DMS153 treated with DMSO at 0.1 percent for 48 hours (cell line): ENCODE data around the gene KLHL20.
"Not testable (repeated sequence)": the region's sequence is repeated elsewhere in the genome, so short reads cannot be mapped to it uniquely, and the experiment has no call there.

Source experiments
- DNase-seq: peaks from one replicate; lab custom pipeline; 2025; ENCODE audit not compliant: unreplicated experiment; lab: John Stamatoyannopoulos, UW

Gene KLHL20

GRCh38 chr1:173744651-173745050 lies 29.9 kb downstream of the KLHL20 start:
- DNase-seq, result no peak

GRCh38 chr1:173749137-173749536 lies 34.4 kb downstream of the KLHL20 start:
- DNase-seq, result no peak

- DNase-seq, result no peak
Measured at GRCh38 chr1:173753830-173754229, 39.0 kb downstream of the KLHL20 start.

- no peak for DNase-seq
Measured at GRCh38 chr1:173757666-173758065, 42.9 kb downstream of the KLHL20 start.

- no peak for DNase-seq
Measured at GRCh38 chr1:173758110-173758509, 43.3 kb downstream of the KLHL20 start.

- no peak for DNase-seq
Measured at GRCh38 chr1:173758980-173759379, 44.2 kb downstream of the KLHL20 start.

GRCh38 chr1:173764331-173764730 lies 49.5 kb downstream of the KLHL20 start:
- not testable (repeated sequence) for DNase-seq

- no peak for DNase-seq
Measured at GRCh38 chr1:173768206-173768605, 53.4 kb downstream of the KLHL20 start.

GRCh38 chr1:173768827-173769226 lies 54.0 kb downstream of the KLHL20 start:
- DNase-seq, result no peak

- DNase-seq, result not testable (repeated sequence)
Measured at GRCh38 chr1:173770330-173770729, 55.5 kb downstream of the KLHL20 start.

- DNase-seq, result no peak
Measured at GRCh38 chr1:173771560-173771959, 56.8 kb downstream of the KLHL20 start.

- DNase-seq, result no peak
Measured at GRCh38 chr1:173775578-173776226, 60.9 kb downstream of the KLHL20 start.

GRCh38 chr1:173779936-173780335 lies 65.2 kb downstream of the KLHL20 start:
- no peak for DNase-seq

GRCh38 chr1:173784997-173785396 lies 70.2 kb downstream of the KLHL20 start:
- DNase-seq, result no peak

GRCh38 chr1:173789841-173790240 lies 75.1 kb downstream of the KLHL20 start:
- DNase-seq, result no peak

- DNase-seq, result no peak
Measured at GRCh38 chr1:173798078-173798477, 83.3 kb downstream of the KLHL20 start.

GRCh38 chr1:173799995-173800394 lies 85.2 kb downstream of the KLHL20 start:
- not testable (repeated sequence) for DNase-seq

GRCh38 chr1:173802961-173803360 lies 88.2 kb downstream of the KLHL20 start:
- DNase-seq, result no peak

- DNase-seq, result not testable (repeated sequence)
Measured at GRCh38 chr1:173813654-173814053, 98.9 kb downstream of the KLHL20 start.

GRCh38 chr1:173818459-173818858 lies 103.7 kb downstream of the KLHL20 start:
- DNase-seq, result no peak

- no peak for DNase-seq
Measured at GRCh38 chr1:173821680-173822079, 106.9 kb downstream of the KLHL20 start.

GRCh38 chr1:173823781-173824314 lies 109.1 kb downstream of the KLHL20 start:
- no peak for DNase-seq
